ENCODE data around the gene OR1A1. TPM values are rescaled to one million over a fixed set of nuclear protein-coding genes. Genes with fewer than 3 reads are reported as not detected.

The OR1A1 gene
- not detected in 5 replicates for total RNA-seq (2022; extraction: Qiagen RNA extraction)

GRCh38 chr17:3207367-3207766, at the start of gene OR1A1:
TSS of gene OR1A1 (plus strand) at chr17:3207667. CDS start at chr17:3215621, 7,954 bp downstream.

GRCh38 chr17:3197219-3197618, 10.2 kb upstream of the OR1A1 start, which contains the start of gene OR1A2:
TSS of gene OR1A2 (plus strand) at chr17:3197519. CDS start at chr17:3197519, 0 bp downstream.

Other genes with a start within 250 kb of the OR1A1 start
- not detected in 5 replicates for gene OR1D5, start 144.1 kb upstream of the OR1A1 start, total RNA-seq (2022; extraction: Qiagen RNA extraction)
- gene OR1D2, start 103.2 kb upstream of the OR1A1 start, total RNA-seq (2022; extraction: Qiagen RNA extraction) = not detected in 5 replicates
- gene OR1G1, start 80.1 kb upstream of the OR1A1 start, total RNA-seq (2022; extraction: Qiagen RNA extraction) = not detected in 5 replicates
- gene OR1A2, start 10.1 kb upstream of the OR1A1 start, total RNA-seq (2022; extraction: Qiagen RNA extraction) = not detected in 5 replicates
- not detected in 5 replicates for gene OR3A1, start 90.7 kb downstream of the OR1A1 start, total RNA-seq (2022; extraction: Qiagen RNA extraction)
- gene OR3A2, start 178.6 kb downstream of the OR1A1 start, total RNA-seq (2022; extraction: Qiagen RNA extraction) = not detected in 5 replicates
- not detected in 5 replicates for gene OR1E1, start 190.7 kb downstream of the OR1A1 start, total RNA-seq (2022; extraction: Qiagen RNA extraction)
- not detected in 5 replicates for gene OR3A3, start 203.7 kb downstream of the OR1A1 start, total RNA-seq (2022; extraction: Qiagen RNA extraction)
- gene OR1E2, start 226.2 kb downstream of the OR1A1 start, total RNA-seq (2022; extraction: Qiagen RNA extraction) = not detected in 5 replicates

Data from A549 treated with CORT108297 at 1 μM for 4 hours (cell line).